Natural killer cell (primary cell): ENCODE results near the gene LAMC2. TPM values are rescaled to one million over a fixed set of nuclear protein-coding genes. Genes with fewer than 3 reads are reported as not detected.

Source experiments
- ATAC-seq, 3 donors: fragments of 150-1000 bp in 2 of 3; fragments of 200-7000 bp in 1 of 3; cut with Tn5 transposase; 1 replicate in 1 of 3; 2 replicates in 2 of 3; pipeline ENCODE4 v1.10.0; 2021; ENCODE audit warnings: mild to moderate bottlenecking in 2 of 3, moderate library complexity in 2 of 3
- DNase-seq, 2 donors: peaks; one replicate each; pipeline versions ENCODE4 v3.0.0 to v3.0.0-alpha.2; 2013 to 2021; ENCODE audit warnings: mixed read lengths in 1 of 2
- H3K27ac ChIP-seq: one replicate; pipeline ENCODE4 v1.5.1; 2013; ENCODE audit warnings: mild to moderate bottlenecking, low read length
- H3K27me3 ChIP-seq: one replicate; pipeline ENCODE4 v1.6.1; 2013; ENCODE audit warnings: low read length; ENCODE audit not compliant: control insufficient read depth, insufficient read depth
- H3K36me3 ChIP-seq: one replicate; pipeline ENCODE4 v1.6.1; 2013; ENCODE audit warnings: low read length; ENCODE audit not compliant: control insufficient read depth, insufficient read depth
- H3K4me1 ChIP-seq: one replicate; pipeline ENCODE4 v1.6.1; 2013; ENCODE audit warnings: low read length; ENCODE audit not compliant: control insufficient read depth, insufficient read depth
- H3K4me3 ChIP-seq: one replicate; pipeline ENCODE4 v1.5.1; 2013; ENCODE audit warnings: low read length
- H3K9me3 ChIP-seq: one replicate; pipeline ENCODE4 v1.6.1; 2013; ENCODE audit warnings: low read length; ENCODE audit not compliant: control insufficient read depth, insufficient read depth
- H3K27ac Mint-ChIP-seq, 2 donors: one replicate each; pipeline ENCODE4 v1.8.0; 2022; ENCODE audit warnings: mild to moderate bottlenecking in 2 of 2, mixed read lengths in 2 of 2, moderate library complexity in 1 of 2
- H3K27me3 Mint-ChIP-seq, 2 donors: one replicate each; pipeline ENCODE4 v1.8.0; 2022; ENCODE audit warnings: low read depth in 2 of 2, mixed read lengths in 2 of 2
- H3K36me3 Mint-ChIP-seq: one replicate; pipeline ENCODE4 v1.8.0; 2022; ENCODE audit warnings: mixed read lengths
- H3K4me1 Mint-ChIP-seq, 2 donors: one replicate each; pipeline ENCODE4 v1.8.0; 2022; ENCODE audit warnings: mixed read lengths in 2 of 2
- H3K4me3 Mint-ChIP-seq: one replicate; pipeline ENCODE4 v1.8.0; 2022; ENCODE audit warnings: mild to moderate bottlenecking, moderate library complexity, mixed read lengths
- H3K9me3 Mint-ChIP-seq, 2 donors: one replicate each; pipeline ENCODE4 v1.8.0; 2022; ENCODE audit warnings: mixed read lengths in 2 of 2
- CTCF ChIP-seq: fragments of 200-600 bp; IDR thresholded peaks from one replicate; pipeline ENCODE4 v1.8.0; 2022; ENCODE audit warnings: antibody characterized with exemption
- WGBS: methylation state at CpG from one replicate; pipeline ENCODE4 v1.1.7; 2013; ENCODE audit warnings: missing lambda C conversion rate; ENCODE audit not compliant: insufficient coverage; 5-methylcytosine and 5-hydroxymethylcytosine counted together
- intact Hi-C: fragments of 100-400 bp; cut with micrococcal nuclease; formaldehyde crosslinking; loops from one replicate; pipeline ENCODE4 v1.14.2; 2022
- total RNA-seq, 4 donors: library from RNA; stranded (reverse); fragments of 120-200 nt in 1 of 4; gene quantifications; one replicate each; pipeline versions ENCODE4 v1.2.3 to v1.2.4, GENCODE V29; 2013 to 2022

LAMC2 gene
- total RNA-seq, 3 donors from 2014 or later (not counting 1 experiment from before 2014, with no cell fraction given): not detected

- DNase-seq (no peak), ATAC-seq (no peak)
- no peak for TF ChIP-seq CTCF
- Mint-ChIP-seq H3K27me3 (peaks cover 5 to 13% of the 10 kb centered on the region in 2 donors), H3K4me1 (no peaks in the 10 kb centered on the region), H3K9me3 (no peaks in the 10 kb centered on the region), H3K36me3 (no peaks in the 10 kb centered on the region), H3K27ac (no peak overlapping the region), H3K4me3 (no peak overlapping the region)
- H3K4me1 ChIP-seq: no peaks in the 10 kb centered on the region
- H3K4me3 ChIP-seq: no peak overlapping the region
- intact Hi-C loops: no loop called here
- 94% methylated on average over 1 of the region's 1 CpG for WGBS
- H3K27me3 ChIP-seq: no peaks in the 10 kb centered on the region
- H3K36me3 ChIP-seq: no peaks in the 10 kb centered on the region
- no peaks in the 10 kb centered on the region for H3K9me3 ChIP-seq
- no peak overlapping the region for H3K27ac ChIP-seq
Measured at GRCh38 chr1:183285256-183285655, 99.2 kb downstream of the LAMC2 start.

GRCh38 chr1:183285746-183286145 lies 99.7 kb downstream of the LAMC2 start:
- H3K4me1 Mint-ChIP-seq: no peaks in the 10 kb centered on the region

GRCh38 chr1:183287191-183287675 lies 101.2 kb downstream of the LAMC2 start:
- Mint-ChIP-seq H3K27me3 (peaks cover 5 to 13% of the 10 kb centered on the region in 2 donors), H3K36me3 (no peaks in the 10 kb centered on the region), H3K4me1 (no peaks in the 10 kb centered on the region), H3K9me3 (no peaks in the 10 kb centered on the region), H3K27ac (no peak overlapping the region), H3K4me3 (no peak overlapping the region)
- Histone ChIP-seq H3K4me3 (no peak overlapping the region), H3K4me1 (no peaks in the 10 kb centered on the region), H3K27me3 (no peaks in the 10 kb centered on the region), H3K36me3 (no peaks in the 10 kb centered on the region), H3K9me3 (no peaks in the 10 kb centered on the region), H3K27ac (no peak overlapping the region)
- no peak for TF ChIP-seq CTCF
- intact Hi-C loops: no loop called here
- ATAC-seq (no peak), DNase-seq (no peak)
- WGBS: 80% methylated on average over 5 of the region's 5 CpGs

More at GRCh38 chr1:183285746-183286145, 99.7 kb downstream of the LAMC2 start:
- no peak overlapping the region for H3K27ac ChIP-seq
- DNase-seq: no peak
- Mint-ChIP-seq H3K36me3 (no peaks in the 10 kb centered on the region), H3K27me3 (peaks cover 5 to 13% of the 10 kb centered on the region in 2 donors), H3K9me3 (no peaks in the 10 kb centered on the region), H3K4me3 (no peak overlapping the region), H3K27ac (no peak overlapping the region)
- H3K27me3 ChIP-seq: no peaks in the 10 kb centered on the region
- no peaks in the 10 kb centered on the region for H3K36me3 ChIP-seq
- ATAC-seq: no peak
- H3K4me1 ChIP-seq: no peaks in the 10 kb centered on the region
- H3K9me3 ChIP-seq: no peaks in the 10 kb centered on the region
- 85% methylated on average over 4 of the region's 4 CpGs for WGBS
- no peak for TF ChIP-seq CTCF
- intact Hi-C loops: no loop called here
- H3K4me3 ChIP-seq: no peak overlapping the region

GRCh38 chr1:183288583-183288982 lies 102.5 kb downstream of the LAMC2 start:
- TF ChIP-seq CTCF: no peak

More at GRCh38 chr1:183288583-183288982, 102.5 kb downstream of the LAMC2 start:
- DNase-seq (no peak), ATAC-seq (no peak)
- Mint-ChIP-seq H3K9me3 (no peaks in the 10 kb centered on the region), H3K27ac (no peak overlapping the region), H3K4me1 (no peaks in the 10 kb centered on the region), H3K27me3 (peaks cover 5 to 13% of the 10 kb centered on the region in 2 donors), H3K36me3 (no peaks in the 10 kb centered on the region), H3K4me3 (no peak overlapping the region)
- no peaks in the 10 kb centered on the region for H3K27me3 ChIP-seq
- H3K4me3 ChIP-seq: no peak overlapping the region
- 100% methylated on average over 2 of the region's 2 CpGs for WGBS
- intact Hi-C loops: no loop called here
- no peaks in the 10 kb centered on the region for H3K36me3 ChIP-seq
- H3K4me1 ChIP-seq: no peaks in the 10 kb centered on the region
- no peak overlapping the region for H3K27ac ChIP-seq
- no peaks in the 10 kb centered on the region for H3K9me3 ChIP-seq
